Measurements from ENCODE around the gene ART1.

Gene ART1

GRCh38 chr11:3666023-3666530 is 21.1 kb downstream of the ART1 start:
- no peak for DNase-seq (ENCODE audit: low read depth)

- no peak for DNase-seq (ENCODE audit: low read depth)
These were observed 22.5 kb downstream of the ART1 start for GRCh38 chr11:3667149-3668035.

- no peak for DNase-seq (ENCODE audit: low read depth)
These were observed 24.2 kb downstream of the ART1 start for GRCh38 chr11:3669128-3669527.

- no peak for DNase-seq (ENCODE audit: low read depth)
These were observed 24.8 kb downstream of the ART1 start for GRCh38 chr11:3669742-3670183.

- no peak for DNase-seq (ENCODE audit: low read depth)
These were observed 26.7 kb downstream of the ART1 start, which contains the start of gene CHRNA10 for GRCh38 chr11:3671334-3672254. Gene CHRNA10 (minus strand): TSS chr11:3671384. CDS start chr11:3671312, 72 bp downstream.

- no peak for DNase-seq (ENCODE audit: low read depth)
These were observed 29.3 kb downstream of the ART1 start for GRCh38 chr11:3674189-3674588.

GRCh38 chr11:3675971-3676370 is 31.0 kb downstream of the ART1 start:
- no peak for DNase-seq (ENCODE audit: low read depth)

GRCh38 chr11:3679077-3679476 is 34.1 kb downstream of the ART1 start:
- DNase-seq (ENCODE audit: low read depth) = no peak

GRCh38 chr11:3683039-3683438 is 38.1 kb downstream of the ART1 start:
- DNase-seq (ENCODE audit: low read depth) = no peak

GRCh38 chr11:3684129-3684818 is 39.3 kb downstream of the ART1 start:
- no peak for DNase-seq (ENCODE audit: low read depth)

- no peak for DNase-seq (ENCODE audit: low read depth)
These were observed 39.9 kb downstream of the ART1 start for GRCh38 chr11:3684819-3685172.

- DNase-seq (ENCODE audit: low read depth) = no peak
These were observed 41.0 kb downstream of the ART1 start for GRCh38 chr11:3685923-3686322.

GRCh38 chr11:3686751-3687150 is 41.8 kb downstream of the ART1 start:
- DNase-seq (ENCODE audit: low read depth) = no peak

GRCh38 chr11:3700410-3700809 is 55.5 kb downstream of the ART1 start:
- no peak for DNase-seq (ENCODE audit: low read depth)

- DNase-seq (ENCODE audit: low read depth) = no peak
These were observed 56.0 kb downstream of the ART1 start for GRCh38 chr11:3700910-3701309.

- no peak for DNase-seq (ENCODE audit: low read depth)
These were observed 58.5 kb downstream of the ART1 start for GRCh38 chr11:3703383-3703782.

- no peak for DNase-seq (ENCODE audit: low read depth)
These were observed 62.2 kb downstream of the ART1 start for GRCh38 chr11:3707176-3707575.

GRCh38 chr11:3709977-3710376 is 65.0 kb downstream of the ART1 start:
- DNase-seq (ENCODE audit: low read depth) = no peak

- DNase-seq (ENCODE audit: low read depth) = no peak
These were observed 65.7 kb downstream of the ART1 start for GRCh38 chr11:3710485-3711259.

GRCh38 chr11:3712274-3712673 is 67.3 kb downstream of the ART1 start:
- DNase-seq (ENCODE audit: low read depth) = no peak

Data from stimulated activated CD8-positive, alpha-beta memory T cell treated with anti-CD3 and anti-CD28 coated beads, Interleukin-12 subunit alpha, Interleukin-12 subunit beta, amount 100 ng/mL, for 4 hours (primary cell).